ENCODE data around the gene CHCHD4.
"Not testable (repeated sequence)": the region's sequence is repeated elsewhere in the genome, so short reads cannot be mapped to it uniquely, and the experiment has no call there.

Gene CHCHD4

GRCh38 chr3:14119651-14120050 is 5.0 kb downstream of the CHCHD4 start:
- no peak for DNase-seq (ENCODE audit: low read depth)

GRCh38 chr3:14118400-14119381 is 6.0 kb downstream of the CHCHD4 start:
- DNase-seq (ENCODE audit: low read depth): no peak

- no peak for DNase-seq (ENCODE audit: low read depth)
These were observed 6.9 kb downstream of the CHCHD4 start for GRCh38 chr3:14117468-14118399.

- no peak for DNase-seq (ENCODE audit: low read depth)
These were observed 10.6 kb downstream of the CHCHD4 start for GRCh38 chr3:14113965-14114635.

GRCh38 chr3:14110699-14111098 is 14.0 kb downstream of the CHCHD4 start:
- no peak for DNase-seq (ENCODE audit: low read depth)

- DNase-seq (ENCODE audit: low read depth): not testable (repeated sequence)
These were observed 14.8 kb downstream of the CHCHD4 start for GRCh38 chr3:14109821-14110220.

- no peak for DNase-seq (ENCODE audit: low read depth)
These were observed 26.9 kb downstream of the CHCHD4 start for GRCh38 chr3:14097616-14098391.

GRCh38 chr3:14096742-14097141 is 27.9 kb downstream of the CHCHD4 start:
- DNase-seq (ENCODE audit: low read depth): no peak

- DNase-seq (ENCODE audit: low read depth): no peak
These were observed 30.8 kb downstream of the CHCHD4 start for GRCh38 chr3:14093831-14094230.

- DNase-seq (ENCODE audit: low read depth): no peak
These were observed 32.2 kb downstream of the CHCHD4 start for GRCh38 chr3:14092464-14092863.

GRCh38 chr3:14091959-14092358 is 32.7 kb downstream of the CHCHD4 start:
- DNase-seq (ENCODE audit: low read depth): not testable (repeated sequence)

- not testable (repeated sequence) for DNase-seq (ENCODE audit: low read depth)
These were observed 37.2 kb downstream of the CHCHD4 start for GRCh38 chr3:14087461-14087860.

- no peak for DNase-seq (ENCODE audit: low read depth)
These were observed 42.5 kb downstream of the CHCHD4 start for GRCh38 chr3:14082108-14082657.

GRCh38 chr3:14077310-14077709 is 47.4 kb downstream of the CHCHD4 start:
- DNase-seq (ENCODE audit: low read depth): no peak

- DNase-seq (ENCODE audit: low read depth): not testable (repeated sequence)
These were observed 49.4 kb downstream of the CHCHD4 start for GRCh38 chr3:14075233-14075632.

- no peak for DNase-seq (ENCODE audit: low read depth)
These were observed 59.8 kb downstream of the CHCHD4 start for GRCh38 chr3:14064910-14065309.

GRCh38 chr3:14063152-14063551 is 61.5 kb downstream of the CHCHD4 start:
- no peak for DNase-seq (ENCODE audit: low read depth)
